NCI-H2081 treated with DMSO at 0.1 percent for 48 hours (cell line): ENCODE data around the gene URI1.
"Not testable (repeated sequence)": the region's sequence is repeated elsewhere in the genome, so short reads cannot be mapped to it uniquely, and the experiment has no call there.

ENCODE experiments used
- DNase-seq: peaks from one replicate; lab custom pipeline; 2025; lab: John Stamatoyannopoulos, UW

Gene URI1

DNA sequence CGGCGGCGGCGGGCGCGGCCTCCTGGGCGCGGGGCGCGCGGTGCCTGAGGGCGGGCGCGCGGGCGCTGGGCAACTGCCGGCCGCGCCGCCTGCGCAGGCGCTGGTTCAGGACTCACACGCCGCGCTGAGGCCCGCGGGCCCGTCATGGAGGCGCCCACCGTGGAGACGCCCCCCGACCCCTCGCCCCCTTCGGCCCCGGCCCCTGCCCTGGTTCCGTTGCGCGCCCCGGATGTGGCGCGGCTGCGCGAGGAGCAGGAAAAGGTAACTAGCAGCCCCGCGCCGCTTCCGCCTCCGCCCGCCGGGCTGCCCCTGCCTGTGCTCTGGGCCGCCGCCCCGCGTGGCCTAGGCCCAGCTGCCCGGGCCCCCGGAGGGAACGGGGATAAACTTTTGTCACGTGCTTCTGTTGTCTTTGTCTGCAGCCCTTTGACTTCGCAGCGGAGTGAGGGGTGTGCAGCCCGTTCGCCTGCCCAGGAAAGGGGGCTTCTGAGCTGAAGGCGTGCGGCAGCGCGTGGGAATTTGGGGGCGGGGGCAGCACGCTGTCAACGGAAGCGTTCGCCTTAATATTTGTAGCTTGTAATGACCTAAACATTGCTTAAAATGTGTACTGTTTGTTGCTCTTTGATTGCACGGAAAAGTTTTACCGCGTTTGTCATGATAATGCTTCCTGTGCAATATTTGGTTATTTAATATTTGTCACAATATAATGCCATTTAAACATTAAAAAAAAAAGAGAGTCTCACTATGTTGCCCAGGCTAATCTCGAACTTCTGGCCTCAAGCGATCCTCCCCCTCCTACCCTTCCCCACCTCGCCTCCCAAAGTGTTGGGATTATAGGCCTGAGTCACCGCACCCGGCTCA, 594 bp downstream of the URI1 start:
- no peak for DNase-seq

DNA sequence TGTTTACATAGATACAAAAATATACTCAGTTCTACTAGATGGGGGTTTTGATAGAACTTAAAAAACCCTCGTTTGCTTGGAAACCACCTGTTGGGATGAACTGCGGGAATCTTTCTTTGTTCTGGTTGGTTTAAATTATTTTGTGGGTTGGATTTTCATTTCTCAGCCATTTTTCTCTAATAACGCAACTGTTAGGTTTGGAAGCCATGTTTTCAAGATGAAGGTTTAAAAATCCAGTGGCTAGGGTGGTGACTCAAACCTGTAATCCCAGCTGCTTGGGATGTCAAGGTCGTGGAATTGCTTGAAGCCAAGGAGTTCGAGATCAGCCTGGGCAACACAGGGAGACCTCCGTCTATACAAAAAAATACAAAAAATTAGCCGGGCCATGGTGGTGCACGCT, 1.6 kb downstream of the URI1 start:
- no peak for DNase-seq

DNA sequence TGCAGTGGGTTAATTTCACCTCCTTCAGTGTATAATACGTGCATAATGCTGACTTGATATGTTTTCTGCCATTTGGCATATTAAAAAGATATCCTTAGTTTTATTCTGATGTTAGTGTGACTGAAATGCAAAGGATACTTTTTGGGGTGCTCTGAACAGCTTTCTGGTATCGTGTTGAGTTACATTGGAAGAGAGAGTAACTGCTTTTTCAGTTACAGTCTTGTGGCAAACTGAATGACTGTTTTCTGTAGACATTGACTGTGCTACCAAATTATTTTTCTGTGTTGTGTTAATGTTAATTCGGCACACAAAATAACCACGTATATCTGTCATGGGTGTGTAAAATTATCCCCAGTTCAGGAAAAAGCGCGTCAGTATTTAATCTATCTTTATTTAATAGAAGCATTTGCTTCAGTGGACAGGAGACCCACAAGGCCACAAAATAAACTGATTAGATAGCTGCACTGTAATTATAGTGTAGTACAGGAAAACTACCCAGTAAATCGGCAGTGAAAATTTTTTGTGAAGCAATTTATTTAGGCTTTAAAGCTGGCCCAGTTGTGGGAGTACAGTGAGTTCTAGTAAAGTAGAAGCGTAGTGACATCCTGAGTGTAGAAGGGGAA, 2.5 kb downstream of the URI1 start:
- DNase-seq, result no peak

DNA sequence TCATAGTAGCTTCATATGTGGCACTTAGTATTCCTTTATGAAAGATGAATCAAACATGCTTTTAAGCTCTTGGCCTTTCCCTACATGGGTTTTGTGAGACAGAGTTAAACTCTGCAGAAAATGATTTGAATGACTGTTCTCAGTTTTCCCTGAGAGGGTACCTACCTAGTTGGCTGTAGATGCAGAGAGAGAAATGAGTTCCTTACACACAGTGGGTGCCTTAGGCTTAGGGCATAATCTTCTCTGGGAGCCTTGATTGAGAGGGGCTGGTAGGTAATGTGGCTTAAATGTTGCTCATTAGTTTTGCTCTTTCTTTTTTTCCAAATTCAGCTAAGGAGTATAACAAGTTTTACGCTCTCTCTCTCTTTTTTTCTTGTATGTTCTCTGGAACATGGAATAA, 3.0 kb downstream of the URI1 start:
- DNase-seq, result no peak

DNA sequence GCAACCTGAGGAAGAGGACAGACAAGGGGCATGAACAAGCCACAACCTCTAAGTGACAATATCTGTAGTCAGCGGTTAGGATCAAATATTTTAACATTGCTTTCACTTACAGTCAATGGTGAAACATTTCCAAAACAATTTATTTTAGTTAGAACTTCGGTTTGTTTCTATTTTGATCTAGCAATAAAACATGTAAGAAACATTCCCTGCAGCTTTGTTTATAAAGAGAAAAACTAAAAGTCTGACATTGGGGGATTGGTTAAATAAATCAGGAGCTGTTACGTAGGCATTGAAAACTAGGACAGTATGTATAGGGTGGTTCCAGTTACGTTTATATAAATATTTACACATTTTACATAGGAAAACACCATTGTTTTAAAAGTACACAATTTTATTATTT, 3.4 kb downstream of the URI1 start:
- no peak for DNase-seq

DNA sequence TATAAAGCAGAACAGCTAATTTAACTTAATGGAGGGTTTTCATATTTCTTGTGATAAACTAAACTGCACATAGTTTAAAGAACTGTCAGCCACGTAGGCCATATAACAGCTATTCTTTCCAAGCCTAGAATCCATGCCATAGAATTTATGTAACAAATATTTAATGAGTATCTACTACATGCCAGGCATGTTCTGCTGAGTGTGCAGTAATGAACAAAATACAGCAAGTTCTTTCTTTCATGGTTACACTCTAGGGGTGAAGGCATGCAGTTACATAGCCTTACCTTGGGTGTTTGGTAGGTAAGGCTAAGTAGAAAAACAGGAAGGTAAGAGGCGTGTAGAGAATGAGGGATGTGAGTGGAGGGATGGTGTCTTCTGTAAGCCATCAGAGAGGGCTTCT, 4.6 kb downstream of the URI1 start:
- no peak for DNase-seq

DNA sequence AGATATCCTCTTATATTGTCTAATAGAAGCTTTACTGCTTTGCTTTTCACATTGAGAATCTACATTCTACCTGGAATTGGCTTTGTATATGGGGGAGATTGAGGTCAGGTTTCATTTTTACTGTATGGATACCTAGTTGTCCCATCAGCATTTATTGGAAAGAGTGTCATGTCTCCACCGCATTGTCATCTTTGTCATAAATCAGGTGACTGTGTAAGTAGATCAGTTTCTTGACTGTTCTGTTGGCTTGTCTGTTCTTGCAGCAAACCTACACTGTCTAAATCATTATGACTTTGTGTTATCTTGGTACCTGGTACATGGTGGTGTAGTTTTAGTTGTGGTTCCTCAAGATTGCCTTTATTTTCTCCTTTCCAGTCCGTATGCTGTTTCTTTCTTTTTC, 5.8 kb downstream of the URI1 start:
- DNase-seq, result no peak

DNA sequence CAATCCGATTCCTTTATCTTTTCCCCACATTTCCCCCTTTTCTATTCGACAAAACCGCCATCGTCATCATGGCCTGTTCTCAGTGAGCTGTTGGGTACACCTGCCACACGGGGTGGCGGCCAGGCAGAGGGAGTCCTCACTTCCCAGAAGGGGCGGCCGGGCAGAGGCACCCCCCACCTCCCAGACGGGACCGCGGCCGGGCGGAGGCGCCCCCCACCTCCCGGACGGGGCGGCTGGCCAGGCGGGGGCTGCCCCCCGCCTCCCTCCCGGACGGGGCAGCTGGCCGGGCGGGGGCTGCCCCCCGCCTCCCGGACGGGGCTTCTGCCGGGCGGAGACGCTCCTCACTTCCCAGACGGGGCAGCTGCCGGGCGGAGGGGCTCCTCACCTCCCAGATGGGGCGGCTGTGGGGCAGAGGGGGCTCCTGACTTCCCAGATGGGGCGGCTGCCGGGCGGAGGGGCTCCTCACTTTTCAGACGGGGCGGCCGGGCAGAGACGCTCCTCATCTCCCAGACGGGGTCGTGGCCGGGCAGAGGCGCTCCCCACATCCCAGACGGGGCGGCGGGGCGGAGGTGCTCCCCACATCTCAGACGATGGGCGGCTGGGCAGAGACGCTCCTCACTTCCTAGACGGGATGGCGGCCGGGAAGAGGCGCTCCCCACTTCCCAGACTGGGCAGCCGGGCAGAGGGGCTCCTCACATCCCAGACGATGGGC, 6.9 kb downstream of the URI1 start:
- not testable (repeated sequence) for DNase-seq

DNA sequence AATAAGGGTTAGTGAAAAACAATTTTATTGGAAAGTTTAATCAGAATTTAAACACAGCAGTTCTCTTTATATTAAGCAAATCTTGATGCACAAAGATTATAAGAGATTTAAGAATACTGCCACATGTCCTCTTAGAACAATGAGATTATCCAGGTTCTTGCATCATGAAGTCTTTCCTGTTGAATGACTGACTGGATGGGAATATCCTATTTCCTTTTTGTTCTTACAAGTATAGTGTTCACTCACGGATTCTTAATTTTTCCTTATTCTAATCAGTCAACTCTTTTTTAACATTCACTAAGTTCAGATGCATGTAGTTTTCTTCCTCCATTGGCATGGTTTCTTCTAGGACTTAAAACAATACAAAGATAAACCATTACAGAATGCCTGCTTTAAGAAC, 10.1 kb downstream of the URI1 start:
- no peak for DNase-seq

DNA sequence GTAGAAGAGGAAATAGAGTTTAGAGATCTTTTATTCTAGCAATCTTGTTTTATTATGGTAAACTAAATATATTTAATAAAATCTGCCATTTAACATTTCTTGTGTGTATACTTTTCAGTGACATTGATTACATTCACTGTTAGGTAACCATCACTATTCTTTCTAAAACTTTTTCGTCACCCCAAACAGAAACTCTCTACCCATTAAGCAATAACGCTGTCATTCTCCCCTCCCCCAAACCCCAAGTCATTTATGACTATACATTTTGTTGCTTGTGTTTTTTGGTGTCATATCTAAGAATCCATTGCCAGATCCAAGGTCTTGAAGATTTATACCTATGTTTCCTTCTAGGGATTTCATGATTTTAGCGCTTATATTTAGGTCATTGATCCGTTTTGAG, 10.6 kb downstream of the URI1 start:
- DNase-seq, result no peak

DNA sequence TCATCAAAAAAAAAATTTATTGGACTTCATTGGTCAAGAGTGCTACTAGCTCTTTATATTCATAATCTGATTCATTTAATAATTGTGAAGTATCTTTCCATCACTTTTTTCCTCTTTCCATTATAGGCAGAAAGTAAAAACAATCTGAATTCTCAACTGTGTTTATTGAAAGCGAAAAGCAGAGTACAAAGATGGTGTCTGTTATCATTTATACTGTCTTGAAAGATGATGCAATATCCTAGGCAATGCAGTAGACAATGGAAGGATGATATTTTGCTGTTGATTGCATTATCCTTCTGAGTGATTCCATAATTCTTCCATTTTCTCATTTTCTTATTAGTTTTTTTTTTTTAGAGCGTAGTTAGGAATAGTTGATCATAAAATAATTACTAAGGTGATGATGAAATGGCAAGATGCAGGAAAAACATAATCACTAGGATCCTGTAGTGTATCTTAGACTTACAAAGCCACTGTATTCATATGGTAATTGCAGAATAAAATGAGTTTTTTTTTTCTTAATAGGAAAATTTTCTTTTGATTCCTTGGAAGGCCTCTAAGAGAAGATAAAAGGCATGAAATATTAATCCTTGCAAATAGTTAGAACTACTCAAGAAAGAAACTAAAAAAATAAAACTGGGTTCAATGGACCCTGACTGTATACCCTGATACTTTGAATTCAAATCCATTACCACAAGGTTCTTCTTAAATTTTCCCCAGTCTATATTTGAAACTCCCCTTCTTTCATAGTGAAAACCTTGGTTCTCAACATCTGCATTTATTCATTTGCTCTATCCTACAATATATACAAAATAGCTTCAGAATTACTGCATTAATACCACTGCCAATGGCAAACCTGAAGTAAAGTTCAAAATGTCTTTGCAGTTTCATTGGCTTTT, 11.6 kb downstream of the URI1 start:
- DNase-seq, result no peak

DNA sequence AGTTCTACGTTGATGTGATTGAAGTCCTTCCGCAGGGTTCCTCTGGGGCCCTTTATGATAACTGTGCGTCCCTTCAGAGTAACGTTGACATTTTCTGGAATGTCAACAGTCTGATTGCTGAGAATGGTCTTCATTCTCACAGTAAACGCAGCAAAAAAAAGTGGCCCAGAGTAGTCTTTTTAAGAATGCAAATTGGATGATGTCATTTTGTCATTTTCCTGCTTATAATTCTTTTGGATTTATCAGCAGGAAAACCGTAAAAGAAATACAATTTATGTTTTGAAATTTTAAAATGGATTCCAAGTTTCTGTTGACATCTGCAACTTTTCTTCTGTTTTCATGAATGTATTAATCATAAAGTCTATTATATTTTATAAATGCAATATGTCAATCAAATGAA, 14.8 kb downstream of the URI1 start:
- DNase-seq, result no peak

DNA sequence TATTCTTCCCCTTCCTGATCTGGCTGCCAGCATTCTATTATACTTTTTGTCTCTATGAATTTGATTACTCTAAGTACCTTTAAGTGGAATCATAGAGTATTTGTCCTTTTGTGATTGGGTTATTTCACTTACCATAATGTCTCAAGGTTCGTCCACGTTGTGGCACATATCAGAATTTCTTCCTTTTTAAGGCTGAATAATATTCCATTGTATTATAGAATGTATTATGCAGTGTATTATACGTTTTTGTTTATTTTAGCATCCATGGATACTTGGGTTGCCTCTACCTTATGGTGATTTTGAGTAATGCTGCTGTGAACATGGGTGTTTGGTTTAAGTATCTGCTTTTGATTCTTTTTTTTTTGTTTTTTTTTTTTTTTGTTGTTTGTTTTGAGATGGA, 19.3 kb downstream of the URI1 start:
- no peak for DNase-seq

DNA sequence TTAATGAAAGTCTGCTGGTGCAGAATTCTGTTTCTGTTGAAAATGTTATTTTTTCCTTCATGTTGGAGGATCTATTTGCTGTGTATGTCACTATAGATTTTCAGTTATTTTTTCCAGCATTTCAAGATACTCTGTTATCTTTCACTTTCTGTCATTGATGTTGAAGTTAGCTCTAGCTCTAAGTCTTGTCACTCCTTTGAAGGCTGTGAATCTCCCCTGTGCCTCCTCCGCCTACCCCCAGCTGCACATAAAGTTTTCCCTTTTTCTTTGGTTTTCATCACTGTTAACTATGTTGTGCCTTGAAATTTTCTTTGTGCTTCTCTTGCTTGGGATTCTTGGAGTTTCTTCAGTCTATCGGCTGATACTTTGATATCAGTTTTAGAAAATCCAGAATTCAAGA, 20.8 kb downstream of the URI1 start:
- no peak for DNase-seq

DNA sequence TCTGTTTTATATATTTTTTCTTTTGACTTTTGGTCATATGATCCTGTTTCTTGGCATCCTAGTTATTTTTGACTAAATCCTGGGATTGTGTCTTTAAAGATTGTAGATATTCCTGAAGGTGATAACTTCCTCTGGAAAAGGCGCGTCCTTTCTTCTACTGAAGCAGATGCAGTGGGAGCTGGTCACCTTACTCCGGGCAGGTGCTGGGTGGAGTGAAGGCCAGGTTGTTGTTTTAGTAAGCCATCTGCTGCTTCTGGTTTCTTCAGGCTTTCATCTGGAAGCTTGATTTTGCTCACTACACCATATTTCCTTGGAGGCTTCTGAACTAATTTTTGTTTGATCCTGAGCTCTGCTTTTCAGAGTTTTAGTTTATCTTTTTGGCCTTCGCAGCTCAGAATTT, 21.5 kb downstream of the URI1 start:
- DNase-seq, result no peak

DNA sequence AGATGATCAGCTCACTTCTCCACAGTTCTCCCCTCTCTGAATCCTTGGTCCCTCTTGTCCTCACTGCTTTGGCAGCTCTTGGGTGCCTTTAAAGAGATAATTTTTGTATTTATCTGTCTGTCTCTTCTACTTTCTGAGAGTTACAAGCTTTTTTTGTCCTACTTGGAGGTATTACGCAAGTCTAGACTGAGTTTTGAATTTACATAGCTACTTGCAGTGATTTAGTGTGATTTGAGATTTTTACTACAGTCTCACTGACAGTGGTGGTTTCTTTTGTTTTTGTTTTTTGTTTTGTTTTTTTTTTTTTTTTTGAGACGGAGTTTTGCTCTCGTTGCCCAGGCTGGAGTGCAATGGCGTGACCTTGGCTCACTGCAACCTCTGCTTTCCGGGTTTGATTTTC, 22.1 kb downstream of the URI1 start:
- no peak for DNase-seq

DNA sequence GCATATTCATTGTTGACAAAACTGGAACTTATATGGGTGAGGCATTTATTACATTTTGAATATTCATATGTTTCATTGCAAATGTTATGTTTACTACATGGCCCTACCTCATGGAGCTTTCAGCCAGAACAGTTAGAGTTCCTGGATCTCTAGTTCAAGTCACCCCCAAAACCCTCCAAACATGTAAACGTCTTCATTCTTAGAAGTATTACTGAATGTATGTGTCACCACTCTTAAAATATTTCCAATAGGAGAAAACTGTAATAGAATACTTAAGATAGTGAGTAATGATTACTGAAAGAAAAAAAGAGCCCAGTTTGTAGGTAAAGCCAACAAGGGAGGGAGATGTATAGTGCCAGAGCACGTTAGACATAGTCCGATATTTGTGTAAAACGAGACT, 23.5 kb downstream of the URI1 start:
- no peak for DNase-seq

DNA sequence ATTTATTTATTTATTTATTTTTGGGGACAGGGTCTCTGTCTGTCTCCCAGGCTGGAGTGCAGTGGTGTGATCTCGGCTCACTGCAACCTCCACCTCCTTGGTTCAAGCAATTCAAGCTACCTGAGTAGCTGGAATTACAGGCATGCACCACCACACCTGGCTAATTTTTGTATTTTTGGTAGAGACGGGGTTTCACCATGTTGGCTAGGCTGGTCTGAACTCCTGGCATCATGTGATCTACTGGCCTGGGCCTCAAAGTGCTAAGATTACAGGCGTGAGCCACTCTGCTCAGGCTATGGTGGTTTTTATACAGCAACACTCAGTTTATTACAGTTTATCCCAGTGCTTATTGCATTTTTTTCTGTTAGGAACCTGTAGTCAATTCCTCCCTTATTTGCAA, 24.1 kb downstream of the URI1 start:
- DNase-seq, result not testable (repeated sequence)

DNA sequence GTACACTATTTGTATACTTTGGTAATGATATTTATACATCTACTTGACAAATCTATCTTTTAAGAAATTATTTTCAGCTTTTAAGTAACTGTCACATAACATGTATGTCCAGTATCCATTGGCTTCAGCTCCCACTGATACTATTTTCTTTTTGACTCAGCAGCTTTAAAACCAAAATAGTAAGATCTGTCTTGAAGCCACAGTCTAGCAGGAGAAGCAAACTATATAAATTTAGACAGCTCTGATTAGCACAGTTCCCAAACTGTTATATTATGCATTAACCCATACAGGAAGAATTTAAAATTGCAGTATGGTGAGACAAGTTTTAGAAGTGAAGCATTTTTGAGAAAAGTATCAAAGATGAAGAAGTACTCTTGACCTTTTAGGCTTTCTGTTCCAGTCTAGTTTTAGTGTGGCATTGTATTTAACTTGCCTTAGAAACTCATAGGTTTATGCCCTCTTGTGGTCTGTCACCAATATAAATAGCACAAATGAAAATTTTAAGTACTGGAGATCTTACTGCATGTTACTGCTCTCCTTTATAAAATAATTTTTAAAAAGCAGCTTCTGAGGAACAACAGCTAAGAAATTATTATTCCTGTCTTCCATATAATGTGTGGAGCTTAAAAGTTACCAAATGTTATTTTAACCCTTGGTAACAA, 24.7 kb downstream of the URI1 start:
- DNase-seq, result no peak

DNA sequence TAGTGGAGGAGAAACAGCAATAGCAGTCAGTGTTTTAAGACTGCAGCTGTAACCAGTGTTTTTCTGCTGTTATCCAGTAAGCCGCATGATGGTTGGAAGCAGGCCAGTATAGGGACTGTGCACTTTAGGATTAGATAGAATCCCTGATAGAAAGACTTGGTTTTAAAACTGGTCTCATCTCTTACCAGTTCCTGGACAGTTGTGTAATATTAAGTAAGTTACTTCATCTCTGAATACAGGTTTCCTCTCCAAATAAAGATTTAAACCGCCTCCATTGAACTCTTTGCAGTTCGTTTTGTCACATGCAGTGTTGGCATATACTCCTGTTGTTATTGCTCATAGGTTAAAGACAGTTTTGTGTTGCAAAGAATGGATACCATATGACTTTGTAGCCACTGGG, 25.6 kb downstream of the URI1 start:
- DNase-seq, result no peak

DNA sequence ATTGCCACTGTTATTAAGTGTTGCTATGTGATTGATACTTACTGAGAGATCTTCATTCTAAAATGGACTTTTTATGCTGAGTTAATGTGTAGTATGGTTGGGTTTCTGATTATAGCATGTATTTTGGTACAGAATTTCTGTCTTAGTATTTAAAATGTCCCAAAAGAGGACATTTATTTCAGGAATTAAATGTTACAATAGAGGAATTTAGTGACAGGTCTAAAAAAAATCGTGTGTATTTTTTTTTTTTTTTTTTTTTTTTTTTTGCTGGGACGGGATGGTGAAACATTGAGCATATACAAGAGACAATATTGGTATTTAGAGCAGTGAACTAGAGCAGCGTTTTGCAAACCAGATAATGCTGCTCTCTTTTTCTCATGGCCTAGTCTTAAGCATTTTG, 27.9 kb downstream of the URI1 start:
- no peak for DNase-seq

DNA sequence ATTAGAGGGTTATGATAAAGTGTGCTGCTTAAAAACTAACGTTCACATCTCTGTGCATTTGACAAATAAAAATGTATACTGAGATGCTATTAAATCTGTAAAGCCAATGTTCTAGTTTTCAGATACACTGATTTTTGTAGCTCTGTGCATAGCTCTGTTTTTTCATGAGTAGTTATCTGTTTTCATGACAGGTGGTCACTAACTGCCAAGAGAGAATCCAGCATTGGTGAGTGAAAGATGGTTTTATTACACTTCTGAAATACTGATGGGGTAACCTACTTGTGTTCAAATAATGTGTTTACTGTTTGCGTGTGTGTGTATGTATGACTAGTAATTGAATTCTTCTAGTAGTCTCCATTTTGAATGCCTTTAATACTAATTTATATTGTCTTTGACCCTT, 29.0 kb downstream of the URI1 start:
- DNase-seq, result no peak
